NCI-H2227 treated with DMSO at 0.1 percent for 48 hours (cell line): ENCODE results near the gene ZMYND12.
A peak's percentile ranks its signal among the peaks of the same experiment; 100 is the strongest.

Experiments used
- DNase-seq: peaks from one replicate; lab custom pipeline; 2025; lab: John Stamatoyannopoulos, UW

ZMYND12 gene

DNA sequence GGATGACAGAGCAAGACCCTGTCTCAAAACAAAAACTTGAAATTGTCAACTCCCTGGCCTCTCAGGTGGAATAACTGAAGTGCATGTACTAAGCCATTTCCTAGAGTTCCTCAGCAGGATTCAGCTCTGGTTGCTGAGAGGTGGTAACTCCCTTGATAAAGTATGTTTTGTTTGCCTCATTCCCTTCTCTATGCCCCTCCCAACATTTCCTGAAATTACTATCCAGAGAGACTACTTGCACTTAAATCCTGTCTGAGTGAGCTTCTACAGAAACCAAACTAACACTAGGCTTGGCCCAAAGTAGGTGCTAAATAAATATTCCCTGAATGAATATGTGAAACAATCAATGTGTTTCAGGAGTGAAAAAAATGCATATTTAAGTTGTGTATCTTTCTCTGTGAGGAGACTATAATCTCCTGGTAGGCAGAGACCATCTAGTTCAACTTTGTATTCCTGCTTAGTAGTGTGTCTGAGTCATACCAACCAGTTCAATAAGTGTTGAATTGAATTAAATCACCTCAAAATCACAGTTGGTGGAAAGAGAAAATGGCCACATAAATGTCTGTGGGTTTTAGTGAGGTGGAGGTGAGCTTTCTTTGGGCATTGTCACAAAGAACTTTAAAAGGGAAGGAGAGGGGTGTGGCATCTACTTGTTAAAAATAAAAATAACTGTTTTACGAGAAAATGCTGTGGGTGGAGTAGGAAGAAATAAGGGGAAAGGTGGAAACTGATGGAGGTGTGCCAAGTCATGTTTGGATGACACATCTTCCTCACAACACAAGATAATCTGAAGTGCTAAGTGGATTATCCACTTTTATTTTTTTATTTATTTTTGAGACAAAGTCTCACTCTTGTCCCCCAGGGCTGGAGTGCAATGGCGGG lies 62.6 kb downstream of the ZMYND12 start:
- DNase-seq, result no peak

DNA sequence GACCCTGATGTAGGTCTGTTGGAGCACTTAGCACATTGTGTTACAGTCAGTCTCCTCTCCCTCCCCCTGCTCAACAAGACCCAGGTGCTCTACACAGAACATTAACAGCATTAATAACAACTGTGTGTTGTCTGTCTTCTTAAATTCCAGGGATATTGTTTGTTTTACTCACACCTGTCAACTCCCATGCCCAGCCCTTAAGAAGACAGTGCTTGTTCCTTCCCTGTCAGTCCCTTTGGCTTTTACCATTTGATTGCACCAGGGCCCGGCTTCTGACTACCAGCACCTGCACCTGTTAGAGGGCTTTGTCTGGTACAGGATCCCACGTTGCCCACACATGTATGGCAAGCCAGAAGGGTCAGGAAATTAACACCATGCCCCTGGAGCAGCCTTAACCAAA lies 63.6 kb downstream of the ZMYND12 start:
- DNase-seq, result no peak

DNA sequence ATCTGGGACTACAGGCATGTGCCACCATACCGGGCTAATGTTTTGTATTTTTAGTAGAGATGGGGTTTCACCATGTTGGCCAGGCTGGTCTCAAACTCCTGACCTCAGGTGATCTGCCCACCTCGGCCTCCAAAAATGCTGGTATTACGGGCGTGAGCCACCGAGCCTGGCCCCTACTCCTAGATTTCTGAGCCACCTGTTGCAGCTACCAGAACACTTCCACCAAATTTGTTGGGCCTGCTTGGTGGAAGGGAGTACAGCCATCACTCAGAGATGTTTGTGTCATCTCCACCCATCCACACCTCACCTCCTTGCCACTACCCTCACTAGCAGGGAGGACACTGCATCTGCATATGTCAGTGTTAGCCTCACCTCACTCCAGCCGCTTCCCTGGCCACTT lies 69.8 kb downstream of the ZMYND12 start:
- DNase-seq, result no peak

DNA sequence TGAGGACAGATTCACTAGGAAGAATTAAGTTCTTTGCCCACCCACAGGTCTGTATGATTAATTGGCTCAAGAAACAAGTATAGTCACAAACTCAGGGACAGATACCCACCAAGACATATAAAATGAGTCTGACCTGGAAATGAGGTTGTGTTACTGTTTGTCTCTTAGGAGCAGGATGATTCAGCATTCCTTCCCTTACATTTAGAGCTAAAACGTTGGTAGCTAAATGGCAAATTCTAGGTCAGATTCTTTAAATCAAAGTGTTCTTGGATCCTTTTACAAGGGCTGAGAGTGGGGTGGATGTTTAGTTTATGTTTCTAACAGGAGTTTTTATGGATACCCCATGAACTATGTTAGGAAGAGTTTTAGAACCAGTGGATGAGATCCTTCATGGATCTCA lies 70.5 kb downstream of the ZMYND12 start:
- no peak for DNase-seq

DNA sequence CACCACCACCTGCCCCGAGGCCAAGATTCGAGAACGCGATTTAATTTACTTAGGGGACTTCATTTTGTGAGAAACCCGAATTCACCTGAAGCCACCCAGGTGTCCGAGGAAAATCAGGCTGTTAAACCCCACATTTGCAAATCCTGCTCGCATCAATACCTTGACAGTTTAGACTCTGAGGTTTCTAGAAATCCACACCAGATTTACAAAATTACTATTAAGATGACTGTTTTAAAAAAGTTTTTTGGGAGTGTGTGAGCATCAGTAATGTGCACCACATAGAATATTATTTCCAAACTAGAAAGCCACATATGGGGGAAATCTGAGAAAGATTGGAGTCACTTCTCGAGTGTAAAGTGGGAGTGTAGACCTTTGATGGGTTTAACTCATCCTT lies 74.5 kb downstream of the ZMYND12 start:
- DNase-seq, result no peak

DNA sequence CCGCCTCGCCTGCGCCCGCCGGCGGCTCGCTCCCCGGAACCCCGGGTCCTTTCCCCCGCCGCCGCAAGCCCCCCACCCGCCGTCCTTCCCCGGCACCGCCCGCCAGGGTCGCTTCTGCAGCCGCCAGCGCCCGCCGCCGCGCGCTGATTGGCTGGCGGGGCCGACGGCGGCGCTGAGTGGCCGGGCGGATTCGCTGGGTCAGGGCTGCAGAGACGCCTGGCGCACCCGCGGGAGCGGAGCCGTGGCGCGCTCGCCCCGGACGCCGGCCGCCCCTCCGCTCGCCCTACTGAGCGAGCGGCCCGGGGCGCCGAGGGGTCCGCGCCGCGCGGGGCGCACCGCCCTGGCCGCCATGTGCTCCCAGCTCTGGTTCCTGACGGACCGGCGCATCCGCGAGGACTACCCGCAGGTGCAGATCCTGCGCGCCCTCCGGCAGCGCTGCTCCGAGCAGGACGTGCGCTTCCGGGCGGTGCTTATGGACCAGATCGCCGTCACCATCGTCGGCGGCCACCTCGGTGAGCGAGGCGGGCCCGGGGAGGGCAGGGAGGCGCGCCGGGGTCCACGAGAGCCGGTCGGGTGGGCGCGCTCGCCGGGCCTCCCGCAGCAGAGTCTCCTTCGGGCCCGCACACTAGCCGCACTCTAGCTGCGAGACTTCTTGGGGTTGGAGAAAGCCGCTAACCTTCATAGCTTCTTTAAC lies 75.1 kb downstream of the ZMYND12 start, which contains the start of gene RIMKLA:
Gene RIMKLA, plus strand, starts transcription at position 207 of the 694 bp plus-strand sequence. Its CDS starts 143 bp downstream, at position 350.
- peak; percentile 65 for DNase-seq
